Neural cell (in vitro differentiated cells): Measurements from ENCODE around the gene SNTG2.

Experiments used
- EP300 ChIP-seq: fragments of 450-650 bp; conservative IDR thresholded peaks from 2 replicates; pipeline ENCODE4 v1.6.1; 2014; ENCODE audit warnings: antibody characterized with exemption, mild to moderate bottlenecking, moderate library complexity; ENCODE audit not compliant: poor library complexity, severe bottlenecking
- EZH2 ChIP-seq: fragments of 200-600, 300-800 bp; shearing (Covaris generic), sonication (generic); IDR thresholded peaks from 2 replicates; pipeline ENCODE4 v1.6.1; 2014; ENCODE audit warnings: antibody characterized with exemption, low read length, borderline replicate concordance, mild to moderate bottlenecking; ENCODE audit not compliant: insufficient read depth, poor library complexity, severe bottlenecking
- POLR2AphosphoS5 ChIP-seq: IDR thresholded peaks from 2 replicates; pipeline ENCODE4 v1.6.1; 2012
- RAD21 ChIP-seq: fragments of 450-650 bp; conservative IDR thresholded peaks from 2 replicates; pipeline ENCODE4 v1.6.1; 2014; ENCODE audit warnings: antibody characterized with exemption, mild to moderate bottlenecking, moderate library complexity
- TF ChIP-seq, protein P1 (sequence below): fragments of 450-650 bp; IDR thresholded peaks from 2 replicates; pipeline ENCODE4 v1.5.1; 2014; ENCODE audit warnings: antibody characterized with exemption, mild to moderate bottlenecking, moderate library complexity; ENCODE audit not compliant: poor library complexity, severe bottlenecking
- TF ChIP-seq, protein P2 (sequence below): IDR thresholded peaks from 2 replicates; pipeline ENCODE4 v1.6.1; 2012; ENCODE audit warnings: borderline replicate concordance

DNA sequence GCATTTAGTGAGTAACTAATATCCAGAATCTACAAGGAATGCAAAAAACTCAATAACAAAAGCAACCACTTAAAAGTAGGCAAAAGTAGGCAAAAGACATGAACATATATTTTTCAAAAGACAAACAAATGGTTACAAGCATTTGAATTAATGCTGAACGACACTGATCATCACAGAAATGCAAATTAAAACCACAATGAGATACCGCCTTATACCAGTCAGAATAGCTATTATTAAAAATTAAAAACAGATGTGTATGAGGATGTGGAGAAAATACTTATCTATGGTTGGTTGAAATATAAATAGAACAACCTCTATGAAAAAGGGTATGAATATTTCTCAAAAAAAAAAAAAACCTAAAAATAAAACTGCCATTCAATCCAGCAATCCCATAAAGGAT, 51.7 kb downstream of the SNTG2 start:
- TF ChIP-seq EZH2 (no peak), POLR2AphosphoS5 (no peak), RAD21 (no peak), EP300 (no peak)
- TF ChIP-seq, protein P1, sequence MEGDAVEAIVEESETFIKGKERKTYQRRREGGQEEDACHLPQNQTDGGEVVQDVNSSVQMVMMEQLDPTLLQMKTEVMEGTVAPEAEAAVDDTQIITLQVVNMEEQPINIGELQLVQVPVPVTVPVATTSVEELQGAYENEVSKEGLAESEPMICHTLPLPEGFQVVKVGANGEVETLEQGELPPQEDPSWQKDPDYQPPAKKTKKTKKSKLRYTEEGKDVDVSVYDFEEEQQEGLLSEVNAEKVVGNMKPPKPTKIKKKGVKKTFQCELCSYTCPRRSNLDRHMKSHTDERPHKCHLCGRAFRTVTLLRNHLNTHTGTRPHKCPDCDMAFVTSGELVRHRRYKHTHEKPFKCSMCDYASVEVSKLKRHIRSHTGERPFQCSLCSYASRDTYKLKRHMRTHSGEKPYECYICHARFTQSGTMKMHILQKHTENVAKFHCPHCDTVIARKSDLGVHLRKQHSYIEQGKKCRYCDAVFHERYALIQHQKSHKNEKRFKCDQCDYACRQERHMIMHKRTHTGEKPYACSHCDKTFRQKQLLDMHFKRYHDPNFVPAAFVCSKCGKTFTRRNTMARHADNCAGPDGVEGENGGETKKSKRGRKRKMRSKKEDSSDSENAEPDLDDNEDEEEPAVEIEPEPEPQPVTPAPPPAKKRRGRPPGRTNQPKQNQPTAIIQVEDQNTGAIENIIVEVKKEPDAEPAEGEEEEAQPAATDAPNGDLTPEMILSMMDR, result no peak
- TF ChIP-seq, protein P2, sequence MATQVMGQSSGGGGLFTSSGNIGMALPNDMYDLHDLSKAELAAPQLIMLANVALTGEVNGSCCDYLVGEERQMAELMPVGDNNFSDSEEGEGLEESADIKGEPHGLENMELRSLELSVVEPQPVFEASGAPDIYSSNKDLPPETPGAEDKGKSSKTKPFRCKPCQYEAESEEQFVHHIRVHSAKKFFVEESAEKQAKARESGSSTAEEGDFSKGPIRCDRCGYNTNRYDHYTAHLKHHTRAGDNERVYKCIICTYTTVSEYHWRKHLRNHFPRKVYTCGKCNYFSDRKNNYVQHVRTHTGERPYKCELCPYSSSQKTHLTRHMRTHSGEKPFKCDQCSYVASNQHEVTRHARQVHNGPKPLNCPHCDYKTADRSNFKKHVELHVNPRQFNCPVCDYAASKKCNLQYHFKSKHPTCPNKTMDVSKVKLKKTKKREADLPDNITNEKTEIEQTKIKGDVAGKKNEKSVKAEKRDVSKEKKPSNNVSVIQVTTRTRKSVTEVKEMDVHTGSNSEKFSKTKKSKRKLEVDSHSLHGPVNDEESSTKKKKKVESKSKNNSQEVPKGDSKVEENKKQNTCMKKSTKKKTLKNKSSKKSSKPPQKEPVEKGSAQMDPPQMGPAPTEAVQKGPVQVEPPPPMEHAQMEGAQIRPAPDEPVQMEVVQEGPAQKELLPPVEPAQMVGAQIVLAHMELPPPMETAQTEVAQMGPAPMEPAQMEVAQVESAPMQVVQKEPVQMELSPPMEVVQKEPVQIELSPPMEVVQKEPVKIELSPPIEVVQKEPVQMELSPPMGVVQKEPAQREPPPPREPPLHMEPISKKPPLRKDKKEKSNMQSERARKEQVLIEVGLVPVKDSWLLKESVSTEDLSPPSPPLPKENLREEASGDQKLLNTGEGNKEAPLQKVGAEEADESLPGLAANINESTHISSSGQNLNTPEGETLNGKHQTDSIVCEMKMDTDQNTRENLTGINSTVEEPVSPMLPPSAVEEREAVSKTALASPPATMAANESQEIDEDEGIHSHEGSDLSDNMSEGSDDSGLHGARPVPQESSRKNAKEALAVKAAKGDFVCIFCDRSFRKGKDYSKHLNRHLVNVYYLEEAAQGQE, result no peak
